Activated CD4-positive, alpha-beta T cell treated with anti-CD3 and anti-CD28 coated beads for 4 hours (primary cell): ENCODE results near the gene NLRP7.
"Not testable (repeated sequence)": the region's sequence is repeated elsewhere in the genome, so short reads cannot be mapped to it uniquely, and the experiment has no call there.

Experiments
- DNase-seq, 2 donors: peaks; one replicate each; pipeline ENCODE4 v3.0.0-alpha.2; 2020

The NLRP7 gene

GRCh38 chr19:54918499-54918898, 28.8 kb downstream of the NLRP7 start:
- DNase-seq: no peak

GRCh38 chr19:54916822-54917221, 30.5 kb downstream of the NLRP7 start:
- no peak for DNase-seq

GRCh38 chr19:54907899-54908298, 39.4 kb downstream of the NLRP7 start:
- DNase-seq: not testable (repeated sequence)

- no peak for DNase-seq
Observed at GRCh38 chr19:54906819-54907218, 40.5 kb downstream of the NLRP7 start.

- DNase-seq: no peak
Observed at GRCh38 chr19:54905803-54906511, 41.4 kb downstream of the NLRP7 start, which contains the start of gene NCR1. Gene NCR1, plus strand, starts transcription at chr19:54906148. Its CDS starts 40 bp downstream, at chr19:54906188.

DNA sequence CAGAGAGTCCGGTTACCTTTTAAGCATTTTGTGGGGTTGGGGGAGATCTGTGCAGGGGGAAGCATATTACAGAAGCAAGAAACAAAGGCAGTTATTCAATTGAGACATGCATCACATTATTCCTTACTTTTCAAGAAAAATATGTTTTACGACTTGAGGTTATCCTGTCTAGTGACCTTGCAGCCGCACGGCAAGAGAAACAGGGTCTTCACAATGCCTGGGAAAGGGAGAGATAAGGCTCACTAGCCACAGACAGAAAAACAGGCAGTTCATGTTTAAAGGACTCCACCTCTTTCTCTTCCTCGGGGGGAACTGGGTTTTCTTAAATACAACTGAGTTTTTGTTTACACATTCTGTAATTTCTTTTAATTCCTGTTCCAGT, 41.9 kb downstream of the NLRP7 start:
- DNase-seq: no peak

DNA sequence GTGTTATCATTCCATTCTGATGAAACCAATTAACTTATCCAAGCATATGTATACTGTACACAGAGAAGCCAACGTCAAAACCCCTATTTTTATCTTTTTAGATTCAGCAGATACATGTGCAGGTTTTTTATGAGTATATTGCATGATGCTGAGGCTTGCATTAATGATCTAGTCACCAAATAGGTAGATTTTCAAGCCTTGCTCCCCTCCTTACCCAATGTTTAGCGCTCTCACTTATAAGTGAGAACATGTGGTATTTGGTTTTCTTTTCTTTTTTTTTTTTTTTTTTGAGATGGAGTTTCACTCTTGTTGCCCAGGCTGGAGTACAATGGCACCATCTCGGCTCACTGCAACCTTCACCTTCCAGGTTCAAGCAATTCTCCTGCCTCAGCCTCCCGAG, 43.1 kb downstream of the NLRP7 start:
- DNase-seq: not testable (repeated sequence)

GRCh38 chr19:54903303-54903702, 44.0 kb downstream of the NLRP7 start:
- no peak for DNase-seq

DNA sequence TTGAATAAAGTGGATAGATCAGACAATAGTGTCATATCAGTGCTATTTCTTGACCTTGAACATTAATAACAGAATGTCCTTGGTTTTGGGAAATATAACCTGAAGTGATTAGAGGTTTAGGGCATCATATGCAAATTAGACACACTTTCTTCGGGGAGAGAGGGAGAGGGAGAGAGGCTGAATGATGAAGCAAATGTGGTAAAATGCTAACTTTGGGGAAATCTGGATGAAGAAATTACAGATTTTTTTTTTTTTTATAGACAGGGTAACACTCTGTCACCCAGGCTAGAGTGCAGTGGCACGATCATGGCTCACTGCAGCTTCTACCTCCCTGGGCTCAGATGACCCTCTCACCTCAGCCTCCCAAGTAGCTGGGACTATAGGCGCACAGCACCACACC, 45.3 kb downstream of the NLRP7 start:
- no peak for DNase-seq

- DNase-seq: not testable (repeated sequence)
Observed at GRCh38 chr19:54901153-54901552, 46.2 kb downstream of the NLRP7 start.

DNA sequence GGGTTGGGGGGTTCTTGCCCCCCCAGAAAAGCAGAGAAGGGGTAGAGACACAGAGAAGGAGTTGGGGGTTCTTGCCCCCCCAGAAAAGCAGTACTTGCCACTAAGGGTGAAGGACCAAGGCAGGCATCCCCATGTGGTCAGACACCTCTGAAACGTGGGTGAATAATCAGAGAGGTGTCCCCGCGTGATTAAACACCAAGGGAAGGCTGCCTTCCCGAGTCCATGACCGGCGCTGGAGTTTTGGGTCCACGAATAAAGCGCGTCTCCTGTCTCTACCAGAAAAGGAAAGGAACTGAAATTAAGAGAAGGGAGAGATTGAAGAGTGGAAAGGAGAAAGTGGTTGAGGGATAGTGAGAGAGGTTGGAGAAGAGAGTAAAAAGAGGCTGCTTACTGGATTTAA, 47.7 kb downstream of the NLRP7 start:
- DNase-seq: not testable (repeated sequence)

GRCh38 chr19:54898685-54899084, 48.6 kb downstream of the NLRP7 start:
- DNase-seq: not testable (repeated sequence)

DNA sequence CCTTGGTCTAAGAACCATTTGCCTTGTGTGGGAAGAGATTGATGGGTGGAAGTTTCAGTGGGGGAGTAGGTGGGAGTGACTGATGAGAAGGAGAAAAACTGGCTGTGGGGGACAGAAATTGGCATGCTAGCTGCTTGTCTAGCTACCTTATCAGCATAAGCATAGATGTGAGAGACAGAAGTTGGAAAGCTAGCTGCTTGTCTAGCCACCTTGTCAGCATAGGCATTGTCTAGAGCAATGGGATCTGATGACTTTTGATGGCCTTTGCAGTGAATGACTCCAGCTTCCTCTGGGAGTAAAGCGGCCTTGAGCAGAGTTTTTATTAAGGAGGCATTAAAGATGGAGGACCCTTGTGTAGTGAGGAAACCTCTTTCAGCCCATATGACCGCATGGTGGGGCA, 51.3 kb downstream of the NLRP7 start:
- no peak for DNase-seq

DNA sequence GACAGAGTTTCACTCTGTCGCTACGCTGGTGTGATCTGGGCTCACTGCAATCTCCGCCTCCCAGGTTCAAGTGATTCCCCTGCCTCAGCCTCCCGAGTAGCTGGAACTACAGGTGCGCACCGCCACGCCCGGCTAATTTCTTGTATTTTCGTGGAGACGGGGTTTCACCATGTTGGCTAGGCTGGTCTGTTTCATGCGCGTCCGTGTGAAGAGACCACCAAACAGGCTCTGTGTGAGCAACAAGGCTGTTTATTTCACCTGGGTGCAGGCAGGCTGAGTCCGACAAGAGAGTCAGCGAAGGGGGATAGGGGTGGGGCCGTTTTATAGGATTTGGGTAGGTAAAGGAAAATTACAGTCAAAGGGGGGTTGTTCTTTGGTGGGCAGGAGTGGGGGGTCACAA, 53.2 kb downstream of the NLRP7 start:
- not testable (repeated sequence) for DNase-seq

DNA sequence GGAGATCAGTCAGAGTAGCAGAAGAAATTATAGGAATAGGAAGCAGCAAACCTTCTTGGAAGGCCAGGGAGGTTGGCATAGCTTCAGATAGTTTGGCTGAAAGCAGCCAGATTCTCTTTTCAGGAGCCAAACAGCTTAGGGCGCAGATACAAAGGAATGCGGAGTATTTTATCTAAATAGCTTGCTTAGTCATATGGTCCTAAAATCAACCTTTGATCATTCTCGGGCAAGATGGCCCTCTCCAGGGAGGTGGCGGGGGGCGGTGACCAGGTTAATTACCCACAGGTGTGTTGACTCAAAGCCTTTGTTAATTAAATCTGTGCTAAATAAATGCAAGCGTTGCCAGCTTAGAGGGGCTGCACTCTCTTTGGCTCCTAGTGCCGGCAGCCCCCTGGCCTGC, 53.9 kb downstream of the NLRP7 start:
- no peak for DNase-seq

- DNase-seq: no peak
Observed at GRCh38 chr19:54889566-54889965, 57.8 kb downstream of the NLRP7 start.

- DNase-seq: no peak
Observed at GRCh38 chr19:54888239-54888638, 59.1 kb downstream of the NLRP7 start.

DNA sequence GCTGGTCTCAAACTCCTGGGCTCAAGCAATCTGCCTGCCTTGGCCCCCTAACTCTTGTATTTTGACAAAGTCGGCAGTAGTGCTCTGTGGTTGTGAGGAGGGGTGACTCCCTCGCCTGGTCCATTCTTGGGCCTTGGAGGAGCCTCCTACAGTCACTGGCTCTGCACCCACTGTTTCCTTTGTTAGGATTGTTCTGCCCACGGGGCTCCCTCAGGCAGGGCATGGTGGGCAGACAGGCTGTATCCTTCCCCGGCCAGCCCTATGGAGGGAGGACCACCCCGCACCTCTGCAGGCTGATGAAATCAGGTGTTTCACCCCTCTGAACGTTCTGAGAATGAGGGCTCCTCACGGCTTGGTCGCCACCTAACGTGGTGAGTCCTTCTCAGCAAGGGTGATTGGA, 64.1 kb downstream of the NLRP7 start:
- no peak for DNase-seq

- no peak for DNase-seq
Observed at GRCh38 chr19:54882758-54883157, 64.6 kb downstream of the NLRP7 start.

- DNase-seq: no peak
Observed at GRCh38 chr19:54881884-54882283, 65.4 kb downstream of the NLRP7 start.

- DNase-seq: no peak
Observed at GRCh38 chr19:54877471-54877870, 69.9 kb downstream of the NLRP7 start.

DNA sequence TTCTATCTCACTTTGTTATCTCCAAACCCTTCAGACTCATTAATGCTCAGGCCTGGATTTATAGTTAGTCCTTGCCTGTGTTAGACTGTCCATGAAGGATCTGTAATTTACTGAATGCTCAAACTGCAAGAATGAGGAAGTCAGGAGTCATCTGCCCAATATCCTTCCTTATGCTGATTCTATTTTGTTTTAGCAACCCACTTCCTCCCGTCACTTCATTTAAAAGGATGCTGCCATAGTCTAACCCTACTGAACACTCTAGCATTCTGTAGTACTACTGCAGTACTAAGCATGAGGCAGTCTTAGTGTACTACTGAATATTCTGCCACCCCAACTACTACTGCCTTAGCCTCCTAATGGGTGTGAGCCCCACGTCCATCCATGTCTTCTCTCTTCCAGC, 71.8 kb downstream of the NLRP7 start:
- no peak for DNase-seq

DNA sequence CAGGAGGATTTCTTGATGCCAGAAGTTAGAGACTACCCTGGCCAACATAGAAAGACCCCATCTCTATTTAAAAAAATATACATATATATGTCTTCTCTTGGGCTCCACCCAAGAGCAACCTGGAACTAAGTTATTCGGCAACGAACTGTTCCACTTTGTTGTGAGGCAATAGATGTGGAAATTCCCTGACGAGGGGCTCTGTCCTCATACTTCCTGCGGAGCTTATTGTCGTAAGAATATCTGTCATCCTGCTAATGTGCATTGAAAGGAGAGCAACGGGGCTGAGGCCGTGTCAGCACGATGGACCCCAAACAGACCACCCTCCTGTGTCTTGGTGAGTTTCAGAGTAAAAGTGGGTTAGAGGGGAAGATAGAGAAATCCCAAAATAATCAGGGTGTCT, 73.3 kb downstream of the NLRP7 start, which contains the start of gene FCAR:
Gene FCAR (plus strand): TSS at position 246 of the 400 bp plus-strand sequence. CDS start 55 bp downstream, at position 301.
- DNase-seq: no peak
